GM18861 (cell line): ENCODE data around the gene MRPL23.

Source experiments
- ATAC-seq: cut with Tn5 transposase; IDR thresholded peaks from one replicate; pipeline ENCODE4 v1.9.1; 2021; ENCODE audit not compliant: unreplicated experiment

Gene MRPL23

GRCh38 chr11:1920909-1921573 lies 26.1 kb upstream of the MRPL23 start:
- ATAC-seq = no peak

GRCh38 chr11:1921574-1922141 lies 25.5 kb upstream of the MRPL23 start:
- no peak for ATAC-seq

GRCh38 chr11:1922481-1923081 lies 24.6 kb upstream of the MRPL23 start:
- no peak for ATAC-seq

GRCh38 chr11:1923201-1923956 lies 23.8 kb upstream of the MRPL23 start:
- ATAC-seq = no peak

- no peak for ATAC-seq
Measured at GRCh38 chr11:1924181-1924580, 23.0 kb upstream of the MRPL23 start.

- no peak for ATAC-seq
Measured at GRCh38 chr11:1924646-1925372, 22.3 kb upstream of the MRPL23 start.

GRCh38 chr11:1925373-1926155 lies 21.6 kb upstream of the MRPL23 start:
- no peak for ATAC-seq

GRCh38 chr11:1926156-1927025 lies 20.7 kb upstream of the MRPL23 start:
- ATAC-seq = no peak

- ATAC-seq = no peak
Measured at GRCh38 chr11:1927026-1927847, 19.9 kb upstream of the MRPL23 start.

- no peak for ATAC-seq
Measured at GRCh38 chr11:1927848-1928469, 19.2 kb upstream of the MRPL23 start.

- ATAC-seq = no peak
Measured at GRCh38 chr11:1928470-1928890, 18.7 kb upstream of the MRPL23 start.

- ATAC-seq = no peak
Measured at GRCh38 chr11:1928891-1929541, 18.1 kb upstream of the MRPL23 start.

- no peak for ATAC-seq
Measured at GRCh38 chr11:1929621-1930461, 17.3 kb upstream of the MRPL23 start.

GRCh38 chr11:1930462-1930830 lies 16.7 kb upstream of the MRPL23 start:
- ATAC-seq = no peak

- no peak for ATAC-seq
Measured at GRCh38 chr11:1931341-1932104, 15.6 kb upstream of the MRPL23 start.

- ATAC-seq = no peak
Measured at GRCh38 chr11:1932105-1932480, 15.0 kb upstream of the MRPL23 start.
